ENCODE data around the gene TINCR.

Gene TINCR

DNA sequence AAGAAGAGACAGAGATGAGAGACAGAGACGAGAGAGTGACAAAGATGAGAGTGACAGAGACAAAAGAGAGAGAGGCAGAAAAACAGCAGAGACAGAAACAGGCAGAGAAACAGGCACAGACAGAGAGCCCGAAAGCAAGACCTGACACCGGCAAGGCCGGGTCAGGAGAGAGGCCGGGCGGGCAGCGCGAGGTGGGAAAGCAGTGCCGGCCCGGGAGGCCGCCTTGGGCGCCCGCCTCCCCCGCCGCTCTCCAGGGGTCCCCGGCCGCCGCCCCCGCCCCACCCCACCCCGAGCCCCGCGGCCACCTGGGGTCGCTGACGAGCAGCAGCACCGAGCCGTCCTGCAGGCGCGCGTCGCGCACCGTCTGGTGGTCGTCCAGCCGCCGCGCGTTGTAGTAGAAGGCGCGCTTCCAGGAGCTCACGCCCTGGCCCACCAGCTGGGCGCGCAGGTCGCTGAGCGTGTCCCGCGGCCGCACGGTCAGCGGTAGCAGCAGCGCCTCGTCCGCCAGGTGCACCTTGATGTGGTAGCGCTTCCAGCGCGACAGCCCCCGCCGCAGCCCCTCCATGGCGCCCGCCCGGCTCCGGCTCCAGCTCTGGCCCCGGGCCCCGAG, at the start of gene TINCR:
Gene TINCR (minus strand): TSS at position 594 of the 610 bp plus-strand sequence.
- Histone ChIP-seq H3K27me3 (ENCODE audit: control insufficient read depth, low read length) (no peaks in the 10 kb centered on the region), H3K79me2 (ENCODE audit: control insufficient read depth, low read length) (no peaks in the 10 kb centered on the region), H3K9me2 (replicated peaks; ENCODE audit: control insufficient read depth, low read length) (no peaks in the 10 kb centered on the region), H3K9me3 (ENCODE audit: control insufficient read depth, insufficient read depth, low read length) (no peaks in the 10 kb centered on the region), H3F3A (ENCODE audit: control insufficient read depth, insufficient read depth) (no peaks in the 10 kb centered on the region), H3K4me1 (ENCODE audit: control insufficient read depth, low read length) (no peaks in the 10 kb centered on the region), H3K36me3 (ENCODE audit: control insufficient read depth, low read length) (no peaks in the 10 kb centered on the region), H4K20me1 (ENCODE audit: control insufficient read depth, insufficient read depth, low read depth, low read length) (no peaks in the 10 kb centered on the region), H3K27ac (ENCODE audit: low read depth, low read length) (no peak within 1 kb of the TSS), H3K4me3 (ENCODE audit: low read length) (no peak within 1 kb of the TSS), H3K4me2 (ENCODE audit: low read length) (no peak within 1 kb of the TSS)
- TF ChIP-seq, protein P1, sequence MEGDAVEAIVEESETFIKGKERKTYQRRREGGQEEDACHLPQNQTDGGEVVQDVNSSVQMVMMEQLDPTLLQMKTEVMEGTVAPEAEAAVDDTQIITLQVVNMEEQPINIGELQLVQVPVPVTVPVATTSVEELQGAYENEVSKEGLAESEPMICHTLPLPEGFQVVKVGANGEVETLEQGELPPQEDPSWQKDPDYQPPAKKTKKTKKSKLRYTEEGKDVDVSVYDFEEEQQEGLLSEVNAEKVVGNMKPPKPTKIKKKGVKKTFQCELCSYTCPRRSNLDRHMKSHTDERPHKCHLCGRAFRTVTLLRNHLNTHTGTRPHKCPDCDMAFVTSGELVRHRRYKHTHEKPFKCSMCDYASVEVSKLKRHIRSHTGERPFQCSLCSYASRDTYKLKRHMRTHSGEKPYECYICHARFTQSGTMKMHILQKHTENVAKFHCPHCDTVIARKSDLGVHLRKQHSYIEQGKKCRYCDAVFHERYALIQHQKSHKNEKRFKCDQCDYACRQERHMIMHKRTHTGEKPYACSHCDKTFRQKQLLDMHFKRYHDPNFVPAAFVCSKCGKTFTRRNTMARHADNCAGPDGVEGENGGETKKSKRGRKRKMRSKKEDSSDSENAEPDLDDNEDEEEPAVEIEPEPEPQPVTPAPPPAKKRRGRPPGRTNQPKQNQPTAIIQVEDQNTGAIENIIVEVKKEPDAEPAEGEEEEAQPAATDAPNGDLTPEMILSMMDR (IDR thresholded peaks at IDR 0.05; ENCODE audit: low read depth, low read length, poor library complexity, severe bottlenecking): no peak
- TF ChIP-seq EZH2phosphoT487 (IDR thresholded peaks at IDR 0.05; ENCODE audit: borderline replicate concordance, low read length): no peak

DNA sequence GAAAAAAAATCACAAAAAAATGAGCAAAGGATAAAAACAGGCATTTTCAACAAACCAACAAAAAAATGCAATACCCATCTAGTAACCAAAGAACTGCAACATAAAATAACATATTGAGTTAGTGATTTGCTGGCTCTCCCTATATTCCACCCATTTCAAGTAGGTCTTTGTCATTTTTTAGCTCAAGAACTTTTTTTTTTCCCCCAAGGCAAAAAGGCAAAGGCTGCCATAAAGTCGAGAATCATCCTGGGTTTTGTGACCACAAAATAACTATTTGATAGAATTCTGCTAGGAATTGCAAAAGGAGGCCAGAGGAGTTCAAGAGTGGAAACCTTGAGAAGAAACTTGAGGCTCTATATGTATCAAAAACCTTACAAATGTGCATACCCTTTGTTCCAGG, 49.3 kb upstream of the TINCR start:
- TF ChIP-seq, protein P1 (IDR thresholded peaks at IDR 0.05; ENCODE audit: low read depth, low read length, poor library complexity, severe bottlenecking): no peak
- TF ChIP-seq EZH2phosphoT487 (IDR thresholded peaks at IDR 0.05; ENCODE audit: borderline replicate concordance, low read length): no peak
- H3K9me2 ChIP-seq (replicated peaks; ENCODE audit: control insufficient read depth, low read length): no peaks in the 10 kb centered on the region
- H3K79me2 ChIP-seq (ENCODE audit: control insufficient read depth, low read length): peaks cover 87% of the 10 kb centered on the region
- no peak overlapping the region for H3K4me3 ChIP-seq (ENCODE audit: low read length)
- H3K4me2 ChIP-seq (ENCODE audit: low read length): no peak overlapping the region
- peaks cover 18% of the 10 kb centered on the region for H3K4me1 ChIP-seq (ENCODE audit: control insufficient read depth, low read length)
- H3K27ac ChIP-seq (ENCODE audit: low read depth, low read length): no peak overlapping the region
- peaks cover 3% of the 10 kb centered on the region; the same call in 1 of the 2 replicates for H3F3A ChIP-seq (ENCODE audit: control insufficient read depth, insufficient read depth)
- H3K9me3 ChIP-seq (ENCODE audit: control insufficient read depth, insufficient read depth, low read length): no peaks in the 10 kb centered on the region
- peaks cover 100% of the 10 kb centered on the region for H3K36me3 ChIP-seq (ENCODE audit: control insufficient read depth, low read length)
- H4K20me1 ChIP-seq (ENCODE audit: control insufficient read depth, insufficient read depth, low read depth, low read length): peaks cover 36% of the 10 kb centered on the region
- H3K27me3 ChIP-seq (ENCODE audit: control insufficient read depth, low read length): no peaks in the 10 kb centered on the region

DNA sequence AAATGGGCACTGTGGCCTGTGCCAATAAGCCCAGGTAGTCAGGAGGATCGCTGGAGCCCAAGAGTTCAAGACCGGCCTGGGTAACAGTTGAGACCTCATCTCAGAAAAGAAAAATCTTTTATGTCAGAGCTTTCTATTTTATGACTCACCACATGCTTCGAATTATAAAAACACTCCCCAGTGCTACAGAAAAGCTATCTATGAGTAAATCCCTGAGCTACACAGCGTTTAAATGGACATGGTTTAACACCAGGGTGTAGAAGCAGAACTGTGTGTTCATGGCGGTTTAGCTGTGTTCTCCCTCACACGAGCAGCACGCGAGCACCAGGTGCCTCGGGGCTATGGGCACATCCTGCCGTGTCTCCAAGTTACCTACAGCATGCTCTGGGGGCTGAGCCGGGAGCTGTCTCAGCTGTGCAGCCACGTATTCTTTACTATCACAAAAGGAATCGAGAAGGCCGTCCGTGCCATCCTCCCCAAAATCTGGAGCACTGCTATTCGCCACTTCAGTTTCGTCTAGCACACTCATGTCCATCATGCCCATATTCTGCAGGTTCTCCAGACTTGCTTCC, 48.1 kb upstream of the TINCR start:
- no peak overlapping the region for H3K27ac ChIP-seq (ENCODE audit: low read depth, low read length)
- no peaks in the 10 kb centered on the region for H3K27me3 ChIP-seq (ENCODE audit: control insufficient read depth, low read length)
- H3K9me3 ChIP-seq (ENCODE audit: control insufficient read depth, insufficient read depth, low read length): no peaks in the 10 kb centered on the region
- peaks cover 92% of the 10 kb centered on the region for H3K36me3 ChIP-seq (ENCODE audit: control insufficient read depth, low read length)
- TF ChIP-seq, protein P1 (IDR thresholded peaks at IDR 0.05; ENCODE audit: low read depth, low read length, poor library complexity, severe bottlenecking): no peak
- H3K9me2 ChIP-seq (replicated peaks; ENCODE audit: control insufficient read depth, low read length): no peaks in the 10 kb centered on the region
- H4K20me1 ChIP-seq (ENCODE audit: control insufficient read depth, insufficient read depth, low read depth, low read length): peaks cover 24% of the 10 kb centered on the region; the same call in 1 of the 2 replicates
- no peak overlapping the region for H3K4me3 ChIP-seq (ENCODE audit: low read length)
- no peak overlapping the region for H3K4me2 ChIP-seq (ENCODE audit: low read length)
- peaks cover 80% of the 10 kb centered on the region for H3K79me2 ChIP-seq (ENCODE audit: control insufficient read depth, low read length)
- peaks cover 11% of the 10 kb centered on the region for H3K4me1 ChIP-seq (ENCODE audit: control insufficient read depth, low read length)
- peaks cover 3% of the 10 kb centered on the region; the same call in 1 of the 2 replicates for H3F3A ChIP-seq (ENCODE audit: control insufficient read depth, insufficient read depth)

Measured in DOHH2 (cell line).